Hypothalamus (tissue), 51 donors: ENCODE measurements around the gene STUM.

Source experiments
- DNase-seq, 51 donors: peaks; one replicate each; lab custom pipeline; 2025; lab: John Stamatoyannopoulos, UW

STUM gene

DNA sequence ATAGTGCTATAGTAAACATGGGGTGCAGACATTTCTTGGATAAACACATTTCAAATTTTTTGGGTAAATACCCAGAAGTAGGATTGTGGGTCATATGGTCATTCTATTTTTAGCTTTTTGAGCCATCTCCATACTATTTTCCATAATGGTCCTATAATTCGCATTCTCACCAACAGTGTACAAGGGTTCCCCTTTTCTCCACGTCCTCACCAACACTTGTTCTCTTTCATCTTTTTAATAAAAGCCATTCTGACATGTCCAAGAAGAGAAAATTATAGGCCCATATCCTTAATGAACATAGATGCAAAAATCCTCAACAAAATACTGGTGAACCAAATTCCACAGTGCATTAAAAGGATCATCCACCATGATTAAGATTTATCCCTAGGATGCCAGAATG is 8.9 kb downstream of the STUM start:
- DNase-seq = no peak

DNA sequence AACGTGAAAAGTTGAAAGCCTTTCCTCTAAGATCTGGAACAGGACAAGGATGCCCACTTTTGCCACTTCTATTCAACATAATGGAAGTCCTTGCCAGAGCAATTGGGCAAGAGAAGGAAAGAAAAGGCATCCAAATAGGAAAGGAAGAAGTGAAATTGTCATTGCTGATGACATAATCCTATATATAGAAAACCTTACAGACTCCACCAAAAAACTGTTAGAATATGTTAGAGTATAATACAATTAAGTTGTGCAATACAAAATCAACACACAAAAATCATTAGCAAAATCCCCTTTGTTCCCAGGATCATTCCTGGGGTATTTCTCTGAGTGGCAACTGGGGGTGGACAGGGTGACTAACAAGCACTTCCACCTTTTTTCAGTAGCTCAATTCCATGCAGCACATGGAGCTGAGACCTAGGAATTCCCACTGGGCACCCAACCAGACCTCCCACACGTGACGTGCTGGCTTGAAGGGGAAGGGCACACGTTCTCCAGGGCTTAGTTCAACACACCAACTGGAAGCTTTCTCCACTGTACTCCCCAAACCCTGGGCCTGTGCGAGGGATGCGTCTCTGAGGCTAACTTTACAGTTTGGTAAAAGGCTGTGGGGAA is 9.6 kb downstream of the STUM start:
- no peak for DNase-seq

DNA sequence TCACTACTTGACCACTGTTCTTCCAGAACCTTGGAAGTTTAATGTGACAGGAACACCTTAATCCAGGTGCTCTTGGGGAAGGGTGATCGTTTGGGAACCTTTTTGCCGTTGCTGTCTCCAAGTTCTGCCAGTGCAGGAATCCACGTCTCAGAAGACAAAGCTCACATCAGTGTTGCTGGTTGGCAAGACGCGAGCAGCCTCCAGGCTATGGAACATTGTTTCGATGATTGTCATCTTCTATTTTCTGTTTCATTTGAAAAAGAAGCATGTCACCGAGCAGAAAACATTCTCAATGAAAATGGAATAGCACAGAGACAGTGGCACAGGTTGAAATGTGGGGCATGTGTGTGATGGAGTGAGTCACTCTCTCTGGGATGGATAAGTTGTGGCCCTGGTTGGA is 11.7 kb downstream of the STUM start:
- no peak for DNase-seq

DNA sequence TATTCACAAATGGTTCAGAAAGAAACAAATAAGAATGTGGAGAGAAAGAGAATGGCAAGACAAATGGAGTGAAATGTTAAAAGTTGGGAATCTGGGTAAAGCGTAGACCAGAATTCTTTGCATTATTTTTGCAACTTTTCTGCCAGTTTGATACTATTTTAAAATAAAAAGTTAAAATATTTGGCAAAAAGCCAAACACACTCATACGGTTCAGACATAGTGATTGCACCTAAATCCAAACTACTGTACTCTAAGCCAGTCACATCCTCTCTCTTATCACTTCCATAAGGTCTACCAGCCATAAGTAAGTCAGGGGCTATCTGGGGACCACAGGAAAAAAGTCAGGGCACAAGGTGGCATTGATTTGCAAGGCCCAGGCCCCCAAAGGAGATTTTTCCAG is 14.4 kb downstream of the STUM start:
- no peak for DNase-seq

DNA sequence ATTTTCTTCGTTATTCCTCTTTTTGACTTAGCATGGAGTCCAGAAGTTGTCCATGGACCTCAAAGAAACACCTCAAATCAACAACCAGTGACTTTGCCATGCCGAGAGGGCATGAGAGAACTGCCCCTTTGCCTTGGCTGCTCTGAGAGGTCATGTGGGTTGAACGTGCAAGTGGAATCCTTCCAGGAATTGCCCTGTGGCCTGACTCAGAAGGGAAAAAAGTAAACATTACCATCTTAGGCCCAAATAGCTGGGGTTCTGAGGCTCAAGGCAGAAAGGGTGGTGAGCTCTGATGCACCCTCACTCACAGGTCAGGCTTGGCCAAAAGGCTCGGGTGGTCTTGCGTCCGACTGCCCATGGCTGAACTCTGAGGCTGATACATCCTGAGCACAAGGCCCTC is 15.1 kb downstream of the STUM start:
- DNase-seq = no peak

DNA sequence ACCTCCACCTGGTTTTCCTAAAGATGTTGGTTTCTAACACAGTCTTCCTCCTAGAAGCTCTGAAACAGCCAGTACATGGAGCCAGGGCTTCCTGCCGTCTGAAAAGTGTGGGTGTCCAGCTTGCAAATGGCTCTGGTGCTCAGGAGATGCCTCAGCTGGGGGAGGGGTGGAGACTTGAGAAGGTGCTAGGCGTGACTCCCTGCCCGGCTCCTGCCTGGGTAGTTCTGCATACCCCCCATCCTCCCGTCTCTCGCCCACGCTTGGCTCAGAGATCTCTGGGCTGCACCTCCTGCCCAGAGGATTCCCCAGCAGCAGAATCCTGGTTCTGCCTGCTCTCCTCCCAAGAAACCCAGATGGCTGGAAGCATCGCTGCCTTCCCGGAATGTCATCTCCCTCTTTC is 16.9 kb downstream of the STUM start:
- peak in 1 of 51 donors; percentile 60 for DNase-seq

DNA sequence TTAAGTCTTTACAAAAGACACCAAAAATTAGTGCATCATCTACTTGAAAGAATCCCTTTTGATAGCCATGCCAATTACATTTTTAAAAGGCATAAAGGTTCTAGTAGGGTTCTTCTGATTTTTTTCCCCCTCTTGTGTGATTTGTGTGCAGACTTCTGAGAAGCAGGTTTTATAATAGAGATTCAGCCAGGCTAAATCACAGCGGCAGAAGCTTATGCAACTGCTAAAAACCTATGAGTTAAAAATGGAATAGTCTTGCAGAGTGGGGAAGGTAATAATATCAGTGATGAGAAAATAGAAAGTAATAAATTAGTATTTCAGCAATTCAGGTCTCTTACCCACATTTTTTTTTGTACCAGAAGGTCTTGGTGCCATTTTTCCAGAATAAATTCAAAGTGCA is 17.7 kb downstream of the STUM start:
- no peak for DNase-seq

DNA sequence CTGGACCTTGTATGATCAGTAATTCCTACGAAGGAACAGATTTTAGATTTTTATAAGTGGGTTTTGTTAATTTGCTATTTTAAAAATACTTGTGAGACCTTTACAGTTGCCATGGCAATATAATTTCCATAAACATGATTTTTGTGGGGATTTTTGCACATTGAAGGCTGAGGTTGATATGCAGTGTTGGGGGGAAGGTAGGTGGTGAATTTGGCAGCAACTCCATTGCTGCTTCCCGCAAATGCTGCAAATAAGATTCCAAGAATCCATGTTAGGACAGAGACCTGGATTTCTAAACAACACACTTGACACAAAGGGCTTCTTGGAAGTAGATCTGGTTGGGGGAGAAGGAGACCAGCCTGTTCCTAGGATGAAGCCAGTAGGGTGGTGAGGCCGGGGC is 18.2 kb downstream of the STUM start:
- no peak for DNase-seq

DNA sequence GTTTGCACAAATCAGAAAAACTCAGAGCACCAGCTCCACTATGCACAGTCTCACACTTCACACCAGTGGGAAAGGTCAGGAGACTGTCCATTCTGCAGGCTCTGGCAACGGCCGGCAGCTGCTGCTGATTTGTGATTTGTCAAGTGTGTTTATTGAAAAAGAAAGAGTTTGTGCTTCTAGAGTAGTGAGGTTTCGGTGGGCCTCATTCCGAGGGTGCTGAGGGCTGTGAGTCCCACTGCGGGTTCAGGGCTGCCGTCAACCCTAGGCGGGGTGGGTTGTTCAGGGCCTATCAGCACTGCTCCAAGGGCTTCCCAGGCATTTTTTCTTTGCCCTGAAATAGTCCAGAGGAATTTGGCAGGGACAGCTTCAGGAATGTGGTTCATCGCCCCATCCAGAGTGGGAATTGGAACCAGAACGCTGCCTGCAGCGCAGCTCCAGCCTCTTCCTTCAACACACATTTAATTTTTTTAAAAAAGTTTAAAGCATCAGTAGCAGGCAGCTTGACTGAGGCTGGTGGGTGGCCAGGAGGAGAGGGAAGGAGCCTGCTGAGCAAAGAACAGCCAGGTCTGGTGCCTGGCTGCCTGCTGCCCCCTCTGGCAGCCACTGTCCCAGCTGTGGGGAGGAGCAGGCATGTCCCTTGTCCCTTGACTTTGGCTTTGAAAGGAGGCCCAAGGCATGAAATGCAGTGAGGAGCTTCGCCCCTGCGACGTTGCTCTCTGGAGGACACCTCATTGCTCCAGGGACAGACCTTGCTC is 19.7 kb downstream of the STUM start:
- DNase-seq = peak in 2 of 51 donors; percentile 3 to 5

DNA sequence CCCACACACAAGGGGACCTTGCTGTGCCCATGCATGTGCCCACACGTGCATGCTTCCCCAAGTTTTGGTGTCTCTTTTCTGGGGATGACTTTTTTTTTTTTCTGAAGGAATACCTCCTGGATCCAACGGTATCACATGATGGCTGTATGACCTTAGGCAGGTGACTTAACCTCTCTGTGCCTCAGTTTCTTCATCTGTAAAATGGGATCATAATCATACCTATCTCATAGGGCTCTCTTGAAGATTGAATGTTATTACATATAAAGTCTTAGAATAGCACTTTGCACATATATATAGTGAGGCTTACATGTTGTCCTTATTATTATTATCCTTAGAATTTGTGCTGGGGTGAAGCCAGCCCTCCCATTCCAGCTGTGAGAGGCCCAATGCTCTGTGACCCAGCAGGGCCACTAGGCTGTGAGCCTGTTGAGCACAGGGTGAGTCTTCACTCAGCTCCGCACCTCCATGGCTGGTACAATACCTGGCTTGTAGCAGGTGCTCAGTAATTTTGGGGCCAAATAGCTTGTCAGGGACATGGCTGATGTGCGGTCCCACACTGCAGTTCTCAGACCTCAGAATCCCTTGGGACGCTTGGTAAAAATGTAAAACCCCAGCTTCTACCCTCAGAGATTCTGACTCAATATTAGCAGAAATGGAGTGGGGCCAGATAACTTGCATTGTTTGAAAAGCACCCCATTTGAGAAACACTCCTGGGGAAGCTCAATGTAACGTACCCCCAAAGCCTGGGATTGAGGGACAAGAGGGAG is 20.6 kb downstream of the STUM start:
- DNase-seq = no peak

DNA sequence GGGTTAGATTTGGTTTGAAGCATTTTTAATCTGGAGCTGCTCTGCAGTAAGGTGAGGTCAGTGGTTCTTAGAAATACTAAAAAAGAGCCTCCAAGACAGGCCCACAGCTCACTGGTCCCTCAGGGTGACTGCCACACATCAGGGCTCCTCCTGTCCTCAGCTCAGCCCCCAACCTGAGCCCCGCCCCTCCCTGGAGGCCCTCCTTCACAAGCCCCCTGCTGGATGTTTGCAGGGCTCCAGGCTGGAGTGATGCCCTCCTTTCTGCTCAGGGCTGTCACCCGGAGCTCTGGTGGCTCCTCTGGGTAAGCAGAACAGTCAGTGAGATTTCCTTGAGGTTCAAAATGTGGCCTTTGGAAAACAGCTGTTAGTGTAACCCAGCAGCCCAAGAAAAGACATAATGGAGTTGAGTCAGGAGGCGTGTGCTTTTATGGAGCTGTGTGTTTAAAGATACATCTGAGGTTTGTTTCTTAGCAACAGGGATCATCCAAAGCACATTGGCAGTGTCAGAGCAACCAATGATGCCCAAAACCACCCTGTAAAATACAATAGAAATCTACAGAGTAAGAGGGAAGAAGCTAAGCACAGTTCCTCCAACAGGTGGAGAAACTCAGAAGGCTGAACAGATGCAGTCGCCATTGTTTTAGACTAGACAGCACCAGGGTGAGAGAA is 21.4 kb downstream of the STUM start:
- peak in 1 of 51 donors; percentile 70 for DNase-seq

DNA sequence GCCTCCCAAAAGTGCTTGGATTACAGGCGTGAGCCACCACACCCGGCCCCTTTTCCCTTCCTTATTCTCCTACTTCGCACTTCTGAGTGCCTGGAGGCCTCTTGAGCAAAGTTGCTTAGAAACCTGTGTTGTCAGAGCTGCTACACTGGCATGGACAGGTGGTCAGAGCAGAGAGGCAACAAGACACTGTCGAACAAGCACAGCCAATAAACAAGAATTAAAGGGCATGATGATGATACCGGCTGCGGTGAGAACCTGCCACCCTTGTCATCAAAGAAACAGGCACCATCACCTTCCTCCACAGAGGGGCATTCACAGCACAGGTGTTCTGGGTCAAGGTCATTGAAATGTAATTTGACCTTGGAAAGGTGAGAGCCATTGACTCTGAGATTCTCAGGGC is 23.3 kb downstream of the STUM start:
- no peak for DNase-seq

DNA sequence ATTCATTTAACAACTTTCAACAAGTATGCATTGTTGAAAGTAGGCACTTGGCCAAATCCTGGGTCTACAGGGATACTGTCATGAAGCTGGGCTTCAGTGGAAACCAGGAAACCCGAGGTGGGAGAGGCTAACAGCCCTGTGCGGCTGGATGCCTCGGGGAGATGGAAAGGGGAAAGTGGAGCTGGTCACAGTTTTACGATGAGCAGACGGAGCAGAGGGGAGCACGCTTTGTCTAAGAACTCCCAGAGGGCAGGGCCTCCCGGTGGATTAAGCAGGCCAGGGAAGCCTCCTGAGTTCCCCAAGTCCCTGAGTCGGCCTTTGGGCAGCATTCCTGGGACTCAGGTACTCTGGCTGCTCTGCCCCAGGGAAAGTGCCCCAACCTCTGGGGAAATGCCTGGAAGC is 23.8 kb downstream of the STUM start:
- no peak for DNase-seq

DNA sequence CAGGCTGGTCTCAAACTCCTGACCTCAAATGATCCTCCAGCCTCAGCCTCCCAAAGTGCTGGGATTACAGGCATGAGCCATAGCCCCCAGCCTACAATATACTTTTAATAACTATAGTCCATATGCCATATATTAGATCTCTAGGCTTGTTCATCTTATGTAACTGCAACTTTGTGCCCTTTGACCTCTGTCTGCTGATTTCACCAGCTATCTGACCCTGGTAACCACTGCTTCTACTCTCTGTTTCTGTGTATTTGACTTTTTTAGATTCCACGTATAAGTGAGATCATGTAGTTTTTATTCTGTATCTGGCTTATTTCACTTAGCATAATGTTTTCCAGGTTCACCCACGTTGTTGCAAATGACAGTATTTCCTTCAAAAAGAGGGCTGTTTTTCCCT is 25.5 kb downstream of the STUM start:
- no peak for DNase-seq

DNA sequence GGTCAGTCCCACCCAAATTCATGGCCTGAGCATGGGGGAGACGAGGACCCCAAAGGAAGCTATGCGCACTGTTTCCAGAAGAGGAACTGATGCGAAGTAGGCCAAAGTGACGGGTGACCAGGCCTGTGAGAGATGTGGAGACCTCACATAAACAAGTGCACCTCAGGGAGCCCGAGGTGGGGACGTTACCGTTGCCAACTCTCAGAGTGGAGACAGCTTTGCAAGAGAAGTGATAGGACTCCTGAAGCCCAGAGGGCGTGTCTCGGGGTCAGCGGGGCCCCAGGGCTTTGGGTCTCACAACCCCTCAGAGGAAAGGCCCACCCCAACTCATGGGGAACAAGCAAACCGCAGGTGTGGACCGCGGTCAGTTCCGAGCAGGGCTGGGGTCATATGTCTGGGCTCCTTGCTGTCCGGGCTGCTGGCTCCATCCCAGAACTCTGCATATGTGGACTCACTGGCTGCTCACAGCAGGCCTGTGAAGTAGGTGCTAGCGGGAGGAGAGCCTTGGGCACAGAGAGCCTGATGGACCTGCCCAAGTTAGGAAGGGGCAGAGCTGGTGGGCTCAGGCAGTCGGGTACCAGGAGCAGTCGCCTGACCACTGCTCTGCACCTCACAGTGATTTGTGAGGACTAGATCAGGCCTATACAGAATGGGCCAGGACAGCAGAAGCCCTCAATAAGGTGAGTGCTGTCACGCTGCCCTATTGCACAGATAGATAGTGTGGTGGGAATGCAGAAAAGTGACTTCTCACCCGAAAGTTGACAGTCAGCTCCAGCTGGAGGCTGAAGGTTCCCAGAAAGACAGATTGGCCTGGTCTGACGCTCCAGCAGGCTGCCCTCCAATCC is 26.2 kb downstream of the STUM start:
- DNase-seq = no peak

DNA sequence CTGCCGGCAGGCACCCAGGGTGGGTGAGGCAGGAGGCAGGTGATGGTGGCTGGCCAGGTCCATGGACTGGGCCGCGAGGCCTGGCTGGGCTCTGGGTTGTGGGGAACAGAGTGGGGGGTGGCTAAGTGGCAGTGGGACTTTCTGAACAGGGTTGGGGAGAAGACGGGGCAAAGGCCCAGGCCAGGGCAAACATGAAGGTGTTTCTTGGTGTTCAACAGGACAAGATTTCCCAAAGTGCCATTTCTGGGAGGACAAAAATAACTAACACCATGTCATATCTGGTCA is 26.8 kb downstream of the STUM start:
- no peak for DNase-seq

DNA sequence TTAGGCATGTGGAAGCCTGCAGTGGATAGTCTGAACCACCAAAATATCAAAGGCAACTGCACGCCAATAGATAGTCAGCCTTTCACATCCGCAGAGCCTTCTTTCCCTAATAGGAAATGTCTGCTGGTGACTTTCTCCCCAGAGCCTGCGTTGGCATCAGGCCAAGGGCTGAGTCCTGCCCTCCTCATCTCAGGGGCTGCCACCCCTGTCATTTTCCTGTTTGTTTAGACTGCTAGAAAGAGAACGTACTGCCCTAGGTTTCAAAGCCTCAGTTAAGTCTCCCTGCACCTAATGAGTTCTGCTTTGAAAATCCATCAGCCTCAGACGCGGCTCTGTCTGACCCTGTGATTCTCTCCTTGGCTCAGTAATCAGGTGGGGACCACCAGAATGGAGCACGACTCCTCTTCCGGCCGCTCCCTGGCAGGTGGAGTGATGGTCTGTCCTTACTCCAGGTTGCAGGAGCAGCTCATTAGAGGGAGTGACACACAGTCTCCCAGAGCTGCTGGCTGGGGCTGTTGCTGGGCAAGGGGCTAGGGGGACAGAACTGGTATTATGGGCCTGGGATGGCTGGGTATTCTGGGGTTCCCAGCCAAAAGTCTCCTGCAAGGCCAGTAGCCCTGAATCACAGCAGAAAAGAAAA is 27.3 kb downstream of the STUM start:
- no peak for DNase-seq

DNA sequence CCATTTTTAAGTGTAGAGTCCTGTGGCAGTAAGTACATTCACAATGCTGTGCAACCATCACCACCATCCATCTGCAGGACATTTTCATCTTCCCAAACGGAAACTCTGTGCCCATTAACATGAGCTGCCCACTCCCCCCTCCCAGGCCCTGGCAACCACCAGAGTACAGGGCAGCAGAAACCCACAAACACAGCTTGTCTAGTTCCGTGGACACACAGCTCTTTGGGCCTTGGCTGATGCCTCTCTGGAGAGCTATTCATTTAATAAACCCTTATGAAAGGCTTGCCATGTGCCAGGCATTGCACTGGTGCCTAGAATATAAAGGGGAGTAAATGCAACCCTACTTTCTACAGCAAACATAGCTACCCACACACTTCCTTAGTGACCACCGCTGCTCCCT is 28.0 kb downstream of the STUM start:
- peak in 3 of 51 donors; percentile 31 to 39 (median 38) for DNase-seq

DNA sequence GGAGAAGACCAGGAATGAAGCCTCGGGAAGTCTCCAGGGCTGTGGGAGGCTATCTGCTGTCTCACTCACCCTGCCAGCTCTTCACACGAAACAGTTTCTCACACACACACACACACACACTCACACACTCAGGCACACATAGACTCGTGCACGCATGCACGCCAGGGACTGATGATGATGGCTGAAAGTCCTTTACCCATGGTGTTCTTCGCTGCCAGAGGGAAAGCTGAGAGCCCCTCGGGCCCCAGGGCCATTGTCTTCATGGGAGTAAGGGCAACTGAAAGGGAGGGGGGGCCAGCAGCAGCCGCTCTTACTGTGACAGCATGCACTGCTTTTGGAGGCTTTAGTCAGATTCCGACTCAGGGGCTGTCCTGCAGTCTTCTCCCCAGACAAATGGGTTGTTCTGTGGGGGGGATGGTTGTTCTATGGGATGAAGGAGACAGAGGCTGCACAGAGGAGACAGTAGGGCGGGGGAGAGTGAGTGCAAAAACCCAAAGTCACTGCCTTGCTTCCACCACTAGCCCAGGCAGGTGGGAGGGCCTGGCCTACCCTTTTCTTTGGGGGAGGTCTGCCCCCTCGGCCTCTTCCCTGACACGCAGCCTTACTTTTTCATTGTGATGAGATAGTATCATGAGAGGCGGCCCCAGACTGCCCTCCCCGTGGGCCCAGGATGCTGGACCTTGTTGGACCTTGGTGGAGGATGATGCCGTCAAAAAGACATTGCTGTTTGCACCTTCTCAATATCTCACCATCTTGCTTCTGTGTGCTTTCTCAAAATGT is 29.0 kb downstream of the STUM start:
- peak in 1 of 51 donors; percentile 38 for DNase-seq
